GM21423 (cell line): ENCODE results near the gene WBP2.
"Not testable (repeated sequence)": the region's sequence is repeated elsewhere in the genome, so short reads cannot be mapped to it uniquely, and the experiment has no call there.

Experiments used
- ATAC-seq: cut with Tn5 transposase; IDR thresholded peaks from one replicate; pipeline ENCODE4 v1.9.1; 2021; ENCODE audit warnings: mild to moderate bottlenecking, moderate library complexity; ENCODE audit not compliant: unreplicated experiment

Gene WBP2

DNA sequence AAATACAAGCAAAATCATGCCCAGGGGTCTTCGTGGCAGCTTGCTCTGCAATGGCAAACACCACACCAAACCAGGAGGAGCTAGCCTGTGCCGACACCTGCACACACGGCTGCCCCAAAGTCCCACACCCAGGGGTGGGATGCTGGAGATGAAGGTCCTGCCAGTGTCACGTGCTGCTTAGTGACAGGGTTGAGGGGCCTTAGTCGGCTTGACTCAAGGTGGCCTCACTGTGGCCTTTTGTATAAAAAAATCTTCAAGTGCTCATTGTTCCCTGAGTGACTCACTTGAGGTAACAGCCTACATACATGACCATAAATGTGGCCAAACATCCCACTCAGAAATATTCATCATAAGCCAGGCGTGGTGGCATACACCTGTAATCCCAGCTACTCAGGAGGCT is 34.3 kb upstream of the WBP2 start:
- ATAC-seq, result no peak

DNA sequence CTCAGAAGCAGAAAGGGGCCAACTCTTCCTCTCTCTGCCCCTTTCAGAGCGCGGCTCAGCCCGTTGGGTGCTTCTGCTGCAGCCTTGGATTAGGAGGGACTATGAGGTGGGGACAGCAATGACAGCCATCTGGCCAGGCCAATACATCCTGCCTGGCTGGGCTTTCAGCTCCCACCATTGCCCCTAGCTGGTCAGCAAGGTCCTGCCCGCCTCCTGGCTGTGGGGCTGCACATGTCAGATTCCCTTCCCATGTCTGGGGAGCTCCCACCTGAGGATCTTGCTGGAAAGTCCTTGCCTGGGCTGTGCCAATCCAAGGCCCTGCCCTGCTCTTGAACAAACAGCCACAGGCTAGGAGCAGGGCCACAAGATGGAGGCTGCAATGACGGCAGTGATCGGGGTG is 33.3 kb upstream of the WBP2 start:
- ATAC-seq, result no peak

DNA sequence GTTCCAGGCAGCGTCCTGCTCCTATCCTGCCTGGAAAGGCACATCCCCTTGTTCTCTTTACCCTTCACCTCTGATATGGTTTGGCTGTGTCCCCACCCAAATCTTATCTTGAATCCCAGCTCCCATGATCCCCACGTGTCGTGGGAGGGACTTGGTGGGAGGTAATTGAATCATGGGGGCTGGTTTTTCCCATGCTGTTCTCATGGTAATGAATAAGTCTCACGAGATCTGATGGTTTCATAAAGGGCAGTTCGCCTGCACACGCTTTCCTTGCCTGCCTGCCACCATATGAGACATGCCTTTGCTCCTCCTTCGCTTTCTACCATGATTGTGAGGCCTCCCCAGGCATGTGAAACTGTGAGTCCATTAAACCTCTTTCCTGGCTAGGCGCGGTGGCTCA is 30.7 kb upstream of the WBP2 start:
- not testable (repeated sequence) for ATAC-seq

DNA sequence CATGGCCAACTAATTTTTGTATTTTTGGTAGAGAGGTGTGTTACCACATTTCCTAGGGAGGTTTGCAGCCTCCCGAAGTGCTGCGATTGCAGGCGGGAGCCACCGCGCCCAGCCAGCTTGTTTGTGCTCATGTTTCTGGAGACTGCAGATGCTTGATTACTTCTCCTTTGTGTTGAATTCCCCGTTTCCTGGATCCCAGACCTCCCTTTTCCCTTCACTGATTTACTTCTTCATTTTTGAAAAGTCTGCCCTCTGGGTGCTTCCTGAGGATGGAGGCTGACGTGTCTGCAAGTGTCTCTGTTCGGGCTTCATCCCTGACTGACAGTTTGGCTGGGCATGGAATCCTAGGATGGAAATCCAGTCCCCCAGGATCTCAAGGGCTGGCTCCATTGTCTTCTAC is 30.3 kb upstream of the WBP2 start:
- no peak for ATAC-seq

DNA sequence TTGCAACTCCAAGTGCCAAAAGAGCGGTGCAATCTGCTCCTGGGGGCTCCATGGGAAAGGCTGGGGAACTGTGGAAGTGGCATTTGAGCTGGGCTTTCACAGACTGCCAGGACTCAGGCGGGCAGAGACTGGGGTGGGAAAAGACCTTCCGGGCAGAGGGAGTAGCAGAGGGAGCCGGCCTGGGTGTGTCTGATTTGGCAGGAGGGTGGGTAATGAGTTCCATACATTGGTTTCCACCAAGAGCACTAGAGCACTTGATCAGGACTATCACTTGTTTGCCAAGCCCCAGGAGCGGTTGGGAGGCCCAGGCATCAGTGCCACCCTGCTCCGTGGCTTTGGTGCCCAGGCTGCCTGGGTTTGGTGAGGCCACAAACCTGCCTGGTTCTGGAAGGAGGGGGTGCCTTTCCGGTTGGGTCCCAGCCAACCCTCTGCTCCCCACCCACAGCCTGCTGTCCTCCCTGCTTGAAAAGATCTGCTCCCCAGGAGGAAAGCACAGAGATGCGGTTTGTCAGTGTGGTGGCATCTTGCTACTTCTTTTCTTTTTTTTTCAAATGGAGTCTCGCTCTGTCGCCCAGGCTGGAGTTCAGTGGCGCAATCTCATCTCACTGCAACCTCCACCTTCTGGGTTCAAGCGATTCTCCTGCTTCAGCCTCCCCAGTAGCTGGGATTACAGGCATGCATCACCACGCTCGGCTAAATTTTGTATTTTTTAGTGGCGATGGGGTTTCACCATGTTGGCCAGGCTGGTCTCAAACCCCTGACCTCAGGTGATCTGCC is 26.7 kb upstream of the WBP2 start:
- no peak for ATAC-seq

DNA sequence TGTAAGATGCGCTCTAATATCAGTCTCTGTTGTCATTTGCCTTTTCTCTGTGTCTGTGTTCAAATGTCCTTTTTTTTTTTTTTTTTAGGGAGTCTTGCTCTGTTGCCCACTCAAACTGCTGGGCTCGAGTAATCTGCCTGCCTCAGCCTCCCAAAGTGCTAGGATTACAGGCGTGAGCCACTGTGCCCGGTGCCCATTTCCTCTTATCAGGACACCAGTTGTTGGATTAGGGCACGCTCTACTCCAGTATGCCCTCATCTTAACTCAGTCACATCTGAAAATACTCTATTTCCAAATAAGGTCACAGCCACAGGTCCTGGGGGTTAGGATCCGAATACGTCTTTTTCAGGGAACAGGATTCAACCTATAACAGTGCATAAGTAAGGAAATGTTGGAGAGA is 25.1 kb upstream of the WBP2 start:
- ATAC-seq, result no peak

DNA sequence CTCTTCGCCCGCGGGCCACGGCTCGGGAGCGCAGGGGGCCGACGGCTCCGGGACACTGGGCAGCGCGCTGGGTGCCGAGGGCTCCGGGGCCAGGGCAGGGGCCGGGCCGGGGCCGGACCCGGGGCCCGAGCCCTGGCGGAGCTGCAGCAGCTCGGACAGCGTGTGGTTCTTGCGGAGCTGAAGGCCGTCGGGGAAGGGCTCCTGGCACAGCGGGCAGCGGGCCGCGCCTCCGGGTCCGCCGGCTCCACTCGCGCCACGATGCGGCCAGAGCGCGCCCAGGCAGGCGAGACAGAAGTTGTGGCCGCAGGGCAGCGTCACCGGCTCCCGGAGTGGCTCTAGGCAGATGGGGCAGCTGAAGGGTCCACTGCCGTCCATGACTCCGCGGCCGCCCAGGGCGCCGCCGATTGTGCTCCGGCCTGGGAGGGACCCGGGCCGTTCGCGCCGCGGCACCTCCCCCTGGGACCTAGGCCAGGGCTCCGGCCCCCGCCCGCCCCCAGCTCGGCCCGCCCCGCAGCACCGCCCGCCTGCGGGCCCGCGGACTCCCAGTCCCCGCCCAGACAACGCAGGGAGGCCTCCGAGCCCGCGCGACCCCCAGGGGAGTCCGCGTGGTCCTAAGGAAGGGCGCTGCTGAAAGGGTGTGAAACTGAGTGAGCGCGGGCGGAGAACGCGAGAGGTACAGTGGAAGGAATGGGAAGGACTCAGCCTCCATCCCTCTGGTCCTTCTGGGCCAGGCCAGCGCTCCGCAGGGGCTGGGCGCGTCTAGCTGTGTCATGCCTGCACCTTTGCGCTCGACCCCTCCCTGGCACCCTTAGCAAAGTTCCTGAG is 23.3 kb upstream of the WBP2 start, which contains the start of gene TRIM47:
Gene TRIM47 (minus strand): TSS at position 408 of the 825 bp plus-strand sequence. CDS start 33 bp downstream, at position 375.
- no peak for ATAC-seq

DNA sequence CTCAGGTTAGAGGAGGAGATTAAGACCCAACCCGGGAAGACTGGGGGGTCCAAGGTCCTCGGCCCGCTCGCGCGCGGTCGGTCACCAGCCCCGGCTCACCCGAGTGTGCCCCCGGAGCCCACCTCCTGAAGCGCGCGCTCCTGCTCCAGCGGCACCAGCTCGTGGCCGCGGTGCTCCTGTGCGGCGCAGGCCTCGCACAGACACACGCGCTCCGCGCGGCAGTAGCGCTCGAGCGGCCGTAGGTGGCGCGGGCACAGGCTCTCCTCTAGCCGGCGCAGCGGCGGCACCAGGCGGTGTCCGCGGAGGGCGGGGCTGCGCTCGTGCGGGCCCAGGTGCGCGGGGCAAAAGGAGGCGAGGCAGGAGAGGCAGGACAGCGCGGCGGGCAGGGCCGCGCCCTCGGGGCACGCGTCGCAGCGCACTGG is 22.6 kb upstream of the WBP2 start:
- no peak for ATAC-seq

DNA sequence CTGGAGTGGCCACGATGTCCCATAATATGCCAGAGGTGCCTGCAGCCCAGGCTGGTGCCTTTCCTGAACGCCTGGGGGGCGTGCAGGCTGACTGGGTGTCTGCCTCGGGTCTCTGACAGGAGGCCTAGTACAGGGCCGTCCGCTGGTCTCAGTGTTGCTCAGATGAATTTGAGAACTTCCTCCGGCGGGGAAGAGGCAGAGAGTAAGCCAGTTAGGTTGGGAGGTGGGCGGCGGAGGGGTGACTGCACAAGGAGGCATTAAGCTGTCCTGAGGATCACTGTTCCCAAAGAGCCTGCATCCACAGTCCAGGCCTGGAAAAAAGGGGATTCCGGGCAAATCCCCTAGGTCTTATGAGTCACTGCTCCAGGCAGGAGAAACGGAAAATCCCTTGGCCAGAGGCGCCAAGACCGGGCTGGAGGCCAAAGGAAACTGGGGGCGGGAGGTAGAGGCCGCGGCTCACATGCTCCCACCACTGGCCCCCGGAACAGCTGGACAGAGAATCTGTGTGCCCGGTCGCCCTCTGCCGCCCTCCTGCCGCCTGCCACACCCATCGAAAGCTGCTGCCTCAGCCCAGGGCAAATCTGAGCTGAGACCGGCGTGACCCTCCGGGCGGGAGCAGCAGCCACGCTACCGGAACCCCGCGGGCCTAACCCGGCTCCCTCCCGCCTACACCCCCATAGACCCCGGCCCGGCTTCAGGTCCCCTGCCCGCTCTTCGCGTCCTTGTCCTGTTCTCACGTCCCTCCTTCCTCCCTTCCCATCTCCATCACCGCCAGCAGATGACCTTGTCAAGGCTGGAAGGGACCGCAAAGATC is 22.0 kb upstream of the WBP2 start:
- no peak for ATAC-seq

DNA sequence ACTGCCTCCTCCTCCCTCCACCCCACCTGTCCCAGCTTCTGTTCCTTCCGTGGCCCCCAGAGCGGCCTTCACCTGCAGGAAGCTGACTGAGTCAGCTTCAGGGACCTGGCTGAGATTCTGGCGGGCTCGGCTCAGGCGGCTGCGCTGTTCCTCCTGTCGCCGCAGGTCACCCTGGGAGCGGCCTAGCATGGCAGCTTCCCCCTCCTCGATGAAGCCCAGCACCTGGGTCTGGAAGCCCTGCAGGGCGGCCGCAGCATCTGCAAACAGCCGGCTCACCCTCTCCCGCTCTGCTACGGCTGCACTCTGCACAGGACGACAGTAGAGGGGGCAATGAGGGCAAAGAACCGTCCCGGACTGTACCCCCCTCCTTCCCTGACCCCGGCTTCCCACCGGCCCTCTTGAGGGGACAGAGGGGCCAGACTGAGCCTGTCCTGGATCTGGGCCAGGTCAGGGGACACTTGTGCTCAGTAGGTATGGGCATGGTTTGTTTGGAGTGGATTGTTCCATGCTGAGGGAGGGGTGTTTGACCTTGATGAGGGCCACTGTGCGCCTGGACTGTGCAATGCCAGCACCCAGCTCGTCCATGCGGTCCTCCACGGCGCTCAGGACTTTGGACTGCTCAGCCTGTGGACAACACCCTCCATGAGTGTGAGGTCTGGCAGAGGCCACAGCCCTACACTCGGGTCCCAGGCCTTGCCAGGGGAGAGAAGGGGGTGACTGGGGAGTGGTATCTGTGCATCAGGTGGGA is 21.2 kb upstream of the WBP2 start:
- no peak for ATAC-seq

DNA sequence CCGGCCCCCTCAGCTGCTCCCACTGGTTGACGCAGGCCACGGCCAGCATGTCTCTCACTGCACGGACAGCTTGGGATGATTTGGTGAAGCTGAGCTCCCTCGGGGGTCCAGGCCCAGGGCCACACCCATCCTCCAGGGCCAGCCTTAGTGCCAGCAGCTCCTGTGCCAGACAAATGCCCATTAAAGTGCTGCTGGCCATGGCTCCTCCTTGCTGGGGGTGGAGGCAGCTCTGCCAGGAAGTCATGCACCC is 20.7 kb upstream of the WBP2 start:
- ATAC-seq, result no peak

DNA sequence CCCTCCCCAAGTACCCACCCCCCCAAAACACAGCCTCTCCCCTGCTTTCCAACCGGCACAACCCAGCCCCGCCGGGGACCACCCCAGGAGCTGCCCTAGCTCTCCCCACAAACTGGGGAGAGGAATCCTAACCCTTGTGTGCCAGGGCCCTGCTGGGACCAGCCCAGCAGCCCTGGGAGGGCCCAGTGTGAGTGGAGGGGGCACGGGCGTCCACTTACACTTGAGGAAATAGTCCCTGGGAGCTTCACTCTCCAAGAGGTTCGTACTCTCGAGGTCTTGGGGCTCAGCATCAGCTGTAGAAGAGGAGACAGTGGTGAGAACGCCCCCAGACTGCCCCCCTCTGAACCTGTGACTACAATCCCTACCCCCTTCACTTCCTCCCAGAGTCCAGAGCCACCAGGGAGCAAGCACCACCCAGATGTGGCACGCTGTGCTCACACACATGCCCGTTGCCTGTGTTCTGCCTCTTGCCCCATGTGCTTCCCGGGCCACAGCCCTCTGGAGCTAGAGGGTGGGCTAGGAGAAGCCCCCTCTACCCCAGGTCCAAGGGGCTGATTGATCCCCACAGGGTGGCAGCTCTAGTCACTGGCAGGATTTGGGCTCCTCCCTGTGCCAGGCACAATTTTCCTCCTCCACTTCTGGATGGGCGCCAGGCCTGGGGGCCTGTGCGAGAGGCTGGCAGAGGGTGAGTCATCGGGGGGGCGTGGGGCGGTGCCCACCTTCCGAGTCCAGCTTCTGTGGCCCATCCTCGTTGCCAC is 20.2 kb upstream of the WBP2 start:
- no peak for ATAC-seq

DNA sequence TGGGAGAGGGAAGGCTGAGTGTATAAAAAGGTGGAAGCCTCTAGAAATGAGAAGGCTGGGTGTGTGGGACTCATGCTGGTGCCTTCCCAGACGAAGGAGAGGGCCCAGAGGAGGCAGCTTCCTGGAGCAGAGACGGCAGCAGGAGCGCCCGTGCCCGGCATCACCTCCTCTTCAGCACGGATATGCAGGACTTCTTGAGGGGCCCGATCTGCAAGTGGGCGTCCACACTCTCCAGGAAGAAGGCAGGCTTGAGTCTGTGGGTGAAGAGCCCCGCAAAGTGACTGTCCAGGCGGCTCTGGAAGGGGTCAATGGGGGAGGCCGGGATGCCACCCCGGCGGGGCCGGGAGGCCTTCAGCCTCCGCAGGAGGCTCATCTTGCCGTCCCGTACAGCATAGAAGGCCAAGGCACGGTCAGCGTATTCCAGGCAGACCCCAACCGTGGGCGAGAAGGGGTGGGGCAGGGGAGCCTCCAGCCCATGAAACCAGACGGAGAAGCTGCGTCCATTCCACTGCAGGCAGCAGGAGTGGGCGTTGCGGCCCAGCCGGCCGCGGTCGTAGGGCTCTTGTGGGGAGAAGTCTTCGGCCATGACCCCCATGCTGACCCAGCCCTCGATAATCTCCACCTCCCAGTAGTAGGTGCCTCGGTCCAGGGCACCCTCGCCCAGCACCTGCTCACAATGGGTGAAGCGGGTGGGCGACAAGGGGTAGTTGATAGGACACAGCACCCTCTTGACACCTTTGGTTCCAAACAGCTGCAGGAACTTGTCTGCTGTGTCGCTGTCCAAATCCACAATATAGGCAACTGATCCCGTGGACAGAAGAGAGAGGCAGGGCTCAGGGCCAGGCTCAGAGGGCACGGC is 19.4 kb upstream of the WBP2 start:
- no peak for ATAC-seq

DNA sequence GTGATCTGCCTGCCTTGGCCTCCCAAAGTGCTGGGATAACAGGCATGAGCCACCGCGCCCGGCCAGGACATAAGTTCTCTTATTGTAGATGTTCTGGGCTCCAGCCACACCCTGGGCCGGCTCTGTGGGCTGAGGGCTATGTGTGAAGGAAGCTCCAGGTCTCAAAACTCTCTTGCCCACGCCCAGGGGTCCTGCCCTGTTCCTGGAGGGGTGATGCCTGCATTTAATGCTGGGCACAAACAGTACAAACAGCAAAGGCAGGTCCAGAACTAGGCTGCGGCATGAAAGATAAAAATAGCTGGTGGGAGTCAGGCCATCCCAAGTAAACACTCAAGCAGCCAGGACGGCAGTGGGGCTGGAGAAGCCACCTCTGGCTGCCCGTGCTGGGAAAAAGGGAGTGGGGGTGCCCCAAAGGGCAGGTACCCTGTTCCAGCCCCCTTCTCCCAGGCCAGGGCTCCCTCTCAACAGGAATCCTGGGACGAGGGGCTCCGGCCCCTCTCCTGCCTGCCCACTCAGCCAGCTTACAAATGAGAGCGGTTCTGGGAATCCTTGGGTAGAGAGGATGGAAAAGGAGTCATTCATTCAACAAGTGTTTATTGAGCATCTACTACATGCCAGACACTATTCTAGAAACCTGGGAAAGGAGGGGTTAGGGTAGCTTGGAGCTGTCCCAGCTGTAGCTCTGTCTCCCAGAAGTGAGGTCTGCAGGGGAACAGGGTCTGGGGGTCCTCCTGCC is 18.6 kb upstream of the WBP2 start:
- no peak for ATAC-seq

DNA sequence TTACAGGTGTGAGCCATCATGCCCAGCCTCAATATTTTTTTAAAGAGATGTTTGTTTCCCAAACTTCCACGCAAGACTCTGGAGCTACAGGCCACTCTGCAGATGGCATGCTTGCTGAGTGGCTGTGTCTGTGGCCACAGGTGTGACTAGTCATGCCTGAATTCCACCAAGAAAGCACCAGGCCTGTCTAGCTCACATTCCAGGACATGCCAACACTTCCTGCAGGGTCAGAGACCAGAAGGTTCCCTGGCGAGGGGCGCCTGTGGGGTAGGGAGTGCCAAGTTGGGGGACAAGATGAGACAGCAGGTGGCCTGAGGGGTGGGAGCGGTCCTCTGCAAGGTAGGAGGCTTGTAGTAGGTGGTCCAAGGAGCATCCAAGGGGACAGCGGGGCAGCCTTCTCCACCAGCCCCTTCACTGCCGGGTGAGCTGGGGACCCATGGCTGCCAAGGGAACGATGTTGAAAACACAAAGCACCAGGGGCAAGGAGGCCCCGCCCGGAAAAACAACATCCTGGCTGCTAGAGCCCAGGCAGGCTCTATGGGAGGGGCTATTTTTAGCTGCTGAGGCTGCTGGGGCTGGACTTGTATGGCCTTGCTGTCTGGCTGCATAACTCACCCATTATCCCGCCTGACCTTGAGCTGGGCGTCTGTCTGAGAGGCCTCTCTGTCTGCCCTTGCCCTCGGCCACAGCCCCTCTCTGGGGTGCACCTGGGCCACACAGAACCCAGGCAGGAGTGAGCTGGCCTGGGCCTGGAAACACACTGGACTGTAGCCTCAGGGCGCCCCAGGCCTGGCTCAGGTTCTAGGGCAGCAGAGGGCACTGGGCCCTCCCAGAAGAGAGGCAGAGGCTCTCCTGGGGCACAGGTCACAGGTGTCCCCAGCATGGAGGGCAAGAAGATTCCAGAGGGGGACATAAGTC is 17.6 kb upstream of the WBP2 start:
- ATAC-seq, result no peak

DNA sequence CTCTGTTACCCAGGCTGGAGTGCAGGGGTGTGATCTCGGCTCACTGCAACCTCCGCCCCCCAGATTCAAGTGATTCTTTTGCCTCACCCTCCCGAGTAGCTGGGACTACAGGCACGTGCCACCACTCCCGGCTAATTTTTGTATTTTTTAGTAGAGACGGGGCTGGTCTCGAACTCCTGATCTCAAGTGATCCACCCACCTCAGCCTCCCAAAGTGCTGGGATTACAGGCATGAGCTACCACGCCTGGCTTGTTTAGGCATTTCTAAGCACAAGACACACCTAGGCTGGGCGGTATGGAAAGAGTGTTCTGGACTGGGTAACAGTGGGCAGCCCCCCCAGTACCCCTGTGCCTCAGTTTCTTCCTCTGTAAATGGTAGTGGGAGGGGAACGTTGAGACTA is 15.1 kb upstream of the WBP2 start:
- not testable (repeated sequence) for ATAC-seq

DNA sequence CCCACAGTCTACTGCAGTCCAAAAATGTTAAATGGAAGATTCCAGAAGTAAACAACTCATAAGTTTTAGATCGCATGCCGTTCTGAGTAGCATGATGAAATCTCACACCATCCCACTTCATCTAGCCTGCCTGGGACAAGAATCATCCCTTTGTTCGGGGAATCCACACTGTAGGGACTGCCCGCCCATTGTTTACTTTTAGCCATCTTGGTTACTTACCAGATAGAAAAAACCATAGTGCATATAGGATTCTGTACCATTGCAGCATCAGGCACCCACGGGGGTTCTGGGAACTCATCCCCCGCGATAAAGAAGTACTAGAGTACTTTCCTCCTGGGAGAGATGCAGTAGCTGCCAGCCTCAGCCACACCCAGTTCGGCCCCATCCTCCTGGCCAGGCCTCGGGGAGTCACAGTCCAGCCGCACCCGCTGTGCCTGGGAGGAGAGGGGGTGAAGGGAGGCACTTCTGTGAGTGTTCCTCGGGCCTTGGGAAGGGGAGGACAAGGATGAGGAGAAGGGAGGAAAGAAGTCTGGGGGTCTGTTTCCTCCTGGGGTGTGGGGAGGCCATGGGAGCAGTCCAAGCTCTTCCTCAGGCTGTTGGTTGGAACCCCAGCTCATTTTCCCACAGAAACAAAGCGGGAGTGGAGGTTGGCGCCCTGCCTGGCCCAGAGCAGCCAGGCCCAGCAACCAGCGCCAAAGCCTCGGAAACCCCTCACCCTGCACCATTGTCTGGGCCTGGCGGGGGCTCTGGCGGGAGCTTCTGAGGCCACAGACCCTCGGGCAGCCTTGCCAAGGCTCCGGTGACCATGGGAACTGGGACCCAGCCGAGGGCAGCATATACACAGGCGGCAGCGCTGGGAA is 14.4 kb upstream of the WBP2 start:
- no peak for ATAC-seq
